Measurements from ENCODE around the gene PAPLN.

The PAPLN gene

GRCh38 chr14:73203527-73203926, 33.8 kb upstream of the PAPLN start:
- no peak for TF ChIP-seq CTCF (IDR thresholded peaks at IDR 0.05; ENCODE audit: low read depth, low read length)
- no peak overlapping the region for H3K27ac ChIP-seq
- peaks cover 66% of the 10 kb centered on the region for H3K36me3 ChIP-seq
- no peak for DNase-seq
- H3K9me3 ChIP-seq (ENCODE audit: severe bottlenecking): no peaks in the 10 kb centered on the region
- no peak overlapping the region for H3K4me3 ChIP-seq (ENCODE audit: low read depth, low read length)
- H3K27me3 ChIP-seq (ENCODE audit: insufficient read depth, low read depth, severe bottlenecking): no peaks in the 10 kb centered on the region

GRCh38 chr14:73207615-73208014, 29.7 kb upstream of the PAPLN start:
- Histone ChIP-seq H3K9me3 (ENCODE audit: severe bottlenecking) (no peaks in the 10 kb centered on the region), H3K27me3 (ENCODE audit: insufficient read depth, low read depth, severe bottlenecking) (no peaks in the 10 kb centered on the region), H3K4me3 (ENCODE audit: low read depth, low read length) (no peak overlapping the region), H3K36me3 (peaks cover 67% of the 10 kb centered on the region), H3K27ac (no peak overlapping the region)
- no peak for TF ChIP-seq CTCF (IDR thresholded peaks at IDR 0.05; ENCODE audit: low read depth, low read length)
- no peak for DNase-seq

GRCh38 chr14:73208390-73208789, 28.9 kb upstream of the PAPLN start:
- H3K27me3 ChIP-seq (ENCODE audit: insufficient read depth, low read depth, severe bottlenecking): no peaks in the 10 kb centered on the region
- DNase-seq: no peak
- no peak for TF ChIP-seq CTCF (IDR thresholded peaks at IDR 0.05; ENCODE audit: low read depth, low read length)
- H3K4me3 ChIP-seq (ENCODE audit: low read depth, low read length): no peak overlapping the region
- no peak overlapping the region for H3K27ac ChIP-seq
- H3K36me3 ChIP-seq: peaks cover 71% of the 10 kb centered on the region
- H3K9me3 ChIP-seq (ENCODE audit: severe bottlenecking): no peaks in the 10 kb centered on the region

- no peak overlapping the region for H3K27ac ChIP-seq
- H3K9me3 ChIP-seq (ENCODE audit: severe bottlenecking): no peaks in the 10 kb centered on the region
- peaks cover 71% of the 10 kb centered on the region for H3K36me3 ChIP-seq
- TF ChIP-seq CTCF (IDR thresholded peaks at IDR 0.05; ENCODE audit: low read depth, low read length): no peak
- no peaks in the 10 kb centered on the region for H3K27me3 ChIP-seq (ENCODE audit: insufficient read depth, low read depth, severe bottlenecking)
- no peak overlapping the region for H3K4me3 ChIP-seq (ENCODE audit: low read depth, low read length)
- DNase-seq: no peak
Observed at GRCh38 chr14:73208846-73209245, 28.5 kb upstream of the PAPLN start.

- no peak for TF ChIP-seq CTCF (IDR thresholded peaks at IDR 0.05; ENCODE audit: low read depth, low read length)
- H3K36me3 ChIP-seq: peaks cover 67% of the 10 kb centered on the region
- H3K27me3 ChIP-seq (ENCODE audit: insufficient read depth, low read depth, severe bottlenecking): no peaks in the 10 kb centered on the region
- DNase-seq: no peak
- no peak overlapping the region for H3K4me3 ChIP-seq (ENCODE audit: low read depth, low read length)
- H3K9me3 ChIP-seq (ENCODE audit: severe bottlenecking): no peaks in the 10 kb centered on the region
- no peak overlapping the region for H3K27ac ChIP-seq
Observed at GRCh38 chr14:73209953-73210352, 27.4 kb upstream of the PAPLN start.

GRCh38 chr14:73211251-73212040, 25.9 kb upstream of the PAPLN start:
- no peaks in the 10 kb centered on the region for H3K27me3 ChIP-seq (ENCODE audit: insufficient read depth, low read depth, severe bottlenecking)
- no peaks in the 10 kb centered on the region for H3K9me3 ChIP-seq (ENCODE audit: severe bottlenecking)
- H3K4me3 ChIP-seq (ENCODE audit: low read depth, low read length): no peak overlapping the region
- no peak for DNase-seq
- H3K27ac ChIP-seq: no peak overlapping the region
- no peak for TF ChIP-seq CTCF (IDR thresholded peaks at IDR 0.05; ENCODE audit: low read depth, low read length)
- H3K36me3 ChIP-seq: peaks cover 59% of the 10 kb centered on the region

Measured in WERI-Rb-1 (cell line).